UCSD-AML1 (cell line): ENCODE measurements around the gene TSGA10IP.

Source experiments
- DNase-seq: peaks from one replicate; lab custom pipeline; 2025; ENCODE audit not compliant: unreplicated experiment; lab: John Stamatoyannopoulos, UW

TSGA10IP gene

DNA sequence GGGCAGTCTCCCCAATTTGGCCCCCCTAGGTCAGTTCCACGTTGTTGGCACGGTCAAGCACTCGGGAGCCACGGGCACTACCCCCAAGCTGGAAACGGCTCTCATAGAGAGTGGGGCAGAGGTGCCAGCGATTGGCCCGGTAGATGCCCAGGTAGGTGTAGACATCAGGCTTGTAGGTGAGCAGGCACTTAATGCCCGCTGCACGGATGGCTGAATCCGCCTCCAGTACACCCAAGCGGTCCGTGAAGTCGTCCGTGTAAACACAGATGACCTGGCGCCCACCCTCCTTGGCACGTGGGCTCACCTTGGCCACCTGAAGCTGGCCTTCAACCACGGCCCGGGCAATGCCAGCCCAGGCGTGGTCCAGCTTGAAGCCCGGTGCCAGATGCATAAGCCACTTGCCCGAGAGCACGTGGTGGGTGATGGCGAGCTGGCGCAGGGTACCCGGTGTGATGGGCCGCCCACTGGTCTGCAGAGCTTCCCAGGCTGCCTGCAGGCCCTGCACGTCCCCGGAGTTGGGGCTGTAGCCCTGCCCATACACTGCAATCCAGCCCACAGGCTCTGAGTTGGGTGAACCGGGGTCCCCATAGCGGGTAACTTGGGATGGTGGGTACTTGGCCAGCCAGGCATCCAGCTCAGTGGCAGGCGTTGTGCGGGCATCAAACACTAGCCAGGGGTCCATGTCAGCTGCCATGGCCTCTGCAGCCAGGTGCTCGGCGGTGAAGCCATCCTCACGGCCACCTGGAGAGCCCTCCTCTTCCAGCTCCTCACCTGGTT is 27.7 kb upstream of the TSGA10IP start:
- no peak for DNase-seq

DNA sequence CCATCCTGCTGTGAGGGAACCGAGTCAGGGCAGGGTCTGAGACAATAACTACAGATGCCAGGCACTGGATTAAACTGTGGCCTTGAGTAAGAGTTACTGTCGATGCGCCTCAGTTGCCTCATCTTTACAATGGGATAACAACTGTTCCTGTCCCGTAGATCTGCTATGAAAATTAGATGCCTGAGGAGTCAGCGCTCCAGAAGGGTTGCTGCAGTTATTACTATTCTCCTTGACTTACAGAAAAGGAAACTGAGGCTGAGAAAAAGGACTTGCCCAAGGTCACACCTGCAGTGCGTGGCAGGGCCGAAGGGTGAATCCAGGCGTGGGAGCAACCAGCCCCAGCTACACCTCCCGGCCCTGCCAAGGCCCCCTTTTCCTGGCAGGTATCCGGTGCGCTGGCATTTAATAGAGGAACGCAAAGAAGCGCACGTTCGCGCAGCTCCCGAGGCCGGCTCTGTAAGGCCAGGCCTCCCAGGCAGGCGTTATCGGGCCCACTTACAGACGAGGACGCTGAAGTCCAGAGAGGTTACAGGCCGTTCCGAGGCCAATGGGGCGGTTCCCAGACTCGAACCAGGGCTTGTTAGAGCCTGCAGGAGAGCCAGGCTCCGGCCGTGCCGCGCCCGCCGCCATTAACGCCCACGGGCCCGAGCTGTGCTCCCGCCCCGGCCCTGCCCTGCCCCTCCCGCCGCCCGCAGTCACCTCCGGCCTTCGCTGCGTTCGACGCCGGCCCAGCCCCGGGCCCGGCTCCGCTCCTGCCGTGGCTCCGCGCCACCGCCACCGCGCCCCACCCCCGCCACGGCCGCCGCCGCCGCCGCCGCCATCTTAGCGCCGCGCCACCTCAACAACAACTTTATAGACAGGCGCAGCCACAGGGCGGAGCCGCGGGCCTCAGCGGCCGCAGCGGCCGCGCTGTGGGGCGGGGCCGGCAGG is 26.8 kb upstream of the TSGA10IP start, which contains the start of gene C11orf68:
C11orf68 (minus strand) TSS at position 852 of the 930 bp plus-strand sequence; CDS start at position 821, 31 bp downstream.
- no peak for DNase-seq

DNA sequence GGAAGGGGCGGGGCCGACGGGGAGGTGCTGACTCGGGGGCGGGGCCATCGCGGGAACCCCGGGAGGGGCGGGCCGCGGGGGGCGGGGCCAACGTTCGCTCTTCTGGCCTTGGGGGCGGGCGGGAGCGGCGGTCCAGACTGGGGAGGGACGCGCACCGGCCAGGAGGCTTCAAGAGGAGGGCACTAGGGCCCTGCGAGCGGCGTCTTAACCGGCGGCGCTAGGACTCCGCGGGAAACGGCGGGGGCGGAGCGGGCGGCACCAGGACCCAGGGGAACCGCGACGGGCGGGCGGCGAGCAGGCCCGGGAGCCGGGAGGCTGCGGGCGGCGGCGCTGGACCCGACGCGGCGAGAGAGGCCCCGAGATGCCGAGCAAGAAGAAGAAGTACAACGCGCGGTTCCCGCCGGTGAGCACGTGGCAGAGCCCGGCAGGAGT is 26.1 kb upstream of the TSGA10IP start, which contains the start of gene DRAP1:
DRAP1 (plus strand) TSS at position 286 of the 432 bp plus-strand sequence; CDS start at position 362, 76 bp downstream.
- DNase-seq, result peak; percentile 99

GRCh38 chr11:65919573-65920371 is 25.5 kb upstream of the TSGA10IP start:
- peak; percentile 67 for DNase-seq

- DNase-seq, result no peak
These were observed 24.9 kb upstream of the TSGA10IP start for GRCh38 chr11:65920372-65920802.

DNA sequence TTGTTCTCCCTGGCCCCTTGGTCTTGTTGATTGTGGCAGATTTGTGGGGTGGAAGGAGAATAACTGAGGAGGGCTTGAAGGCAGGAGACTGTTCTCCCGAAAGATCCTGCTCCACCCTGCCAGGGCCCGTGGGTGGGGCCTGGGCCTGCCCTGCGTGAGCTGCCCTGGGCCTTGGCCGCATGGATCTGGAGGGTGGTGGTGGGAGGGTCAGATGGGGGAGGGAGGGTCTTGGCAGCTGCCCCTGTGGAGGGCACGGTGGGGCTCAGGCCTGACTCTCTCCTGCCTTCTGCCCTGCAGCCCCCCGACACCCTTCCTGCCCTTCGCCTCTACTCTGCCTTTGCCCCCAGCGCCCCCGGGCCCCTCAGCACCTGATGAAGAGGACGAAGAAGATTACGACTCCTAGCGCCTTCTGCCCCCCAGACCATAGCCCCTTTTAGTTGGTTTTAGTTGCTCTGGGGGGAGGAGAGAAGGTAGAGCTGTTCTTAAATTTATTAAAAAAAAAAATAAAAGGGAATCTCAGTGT is 24.2 kb upstream of the TSGA10IP start:
- DNase-seq, result no peak

DNA sequence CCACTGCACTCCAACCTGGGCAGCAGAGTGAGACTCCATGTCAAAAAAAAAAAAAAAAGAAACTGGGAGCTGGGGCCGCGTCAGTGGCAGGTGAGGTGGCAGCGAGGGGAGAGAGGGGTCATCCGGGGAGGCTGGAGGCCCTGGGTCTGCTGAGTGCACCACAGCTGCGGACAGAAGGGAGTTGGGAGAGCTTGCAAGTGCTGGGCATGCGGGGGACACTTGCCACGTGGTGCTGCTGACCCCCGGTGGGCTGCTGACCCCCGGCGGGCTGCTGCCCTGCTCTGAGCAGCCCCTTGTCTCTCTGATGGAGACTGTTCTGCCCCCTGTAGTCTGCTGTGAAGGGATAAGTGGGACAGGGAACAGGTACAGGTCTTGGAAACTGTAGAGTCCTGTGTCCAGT is 23.4 kb upstream of the TSGA10IP start:
- no peak for DNase-seq

- DNase-seq, result no peak
These were observed 22.7 kb upstream of the TSGA10IP start for GRCh38 chr11:65922565-65922964.

DNA sequence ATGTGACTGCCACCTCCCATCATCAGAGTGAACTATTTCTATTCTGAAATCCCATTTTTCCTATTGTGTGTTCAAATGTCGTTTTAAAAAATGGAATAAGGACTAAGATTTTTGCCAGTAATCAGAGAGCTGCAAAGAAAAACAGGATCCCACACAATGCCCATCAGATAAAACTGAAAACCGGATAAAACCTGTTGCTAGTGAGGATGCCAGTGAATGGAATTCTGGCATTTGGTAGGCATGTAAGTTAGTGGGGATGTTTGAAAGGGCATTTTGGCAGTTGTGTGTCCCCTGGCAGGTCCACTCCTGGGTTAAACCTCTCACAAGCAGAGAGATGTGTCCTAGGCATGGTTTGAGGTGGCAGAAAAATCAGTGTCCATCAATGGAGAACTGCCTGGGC is 19.9 kb upstream of the TSGA10IP start:
- DNase-seq, result no peak

DNA sequence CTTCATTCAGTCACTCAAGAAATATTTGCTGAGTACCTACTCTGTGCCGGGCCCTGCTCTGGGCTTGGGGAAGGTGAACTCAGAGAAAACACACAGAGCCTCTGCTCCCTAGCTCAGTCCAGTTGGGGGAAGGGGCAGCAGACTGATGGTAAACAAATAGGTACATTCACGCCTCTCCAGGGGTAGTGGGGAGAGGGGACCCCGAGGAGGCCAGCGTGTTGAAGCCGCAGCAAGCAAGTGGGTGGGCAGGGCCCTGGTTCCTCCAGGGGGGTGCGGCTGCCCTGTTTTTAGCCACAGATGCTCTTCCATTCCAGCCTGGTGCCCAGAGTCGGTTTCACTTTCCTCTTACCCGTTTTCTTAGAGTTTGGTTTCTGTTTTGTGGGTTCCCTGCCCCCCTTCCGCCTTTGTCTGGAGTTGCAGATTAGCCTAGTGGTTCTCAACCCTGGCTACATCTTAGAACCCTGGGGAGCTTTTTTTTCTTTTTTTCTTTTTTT is 17.3 kb upstream of the TSGA10IP start:
- peak; percentile 68 for DNase-seq

DNA sequence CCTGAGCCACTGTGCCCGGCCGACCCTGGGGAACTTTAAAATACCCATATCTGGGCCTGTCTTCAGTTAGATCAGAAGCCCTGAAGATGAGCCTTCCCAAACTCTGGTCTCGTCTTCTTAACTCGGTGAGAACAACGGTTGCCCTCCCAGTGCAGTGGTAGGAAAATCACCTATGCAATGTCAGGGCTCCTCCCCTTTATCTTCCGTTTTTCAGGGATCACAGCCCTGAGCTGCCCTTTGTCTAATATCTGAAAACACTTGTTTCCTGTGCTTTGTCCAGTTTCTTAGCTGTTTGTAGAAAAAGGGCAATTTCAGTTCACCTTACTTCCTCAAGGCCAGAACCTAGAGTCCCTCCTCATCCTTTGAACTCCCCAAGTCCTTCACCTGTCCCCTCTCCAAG is 16.6 kb upstream of the TSGA10IP start:
- peak; percentile 22 for DNase-seq

- DNase-seq, result no peak
These were observed 13.3 kb upstream of the TSGA10IP start for GRCh38 chr11:65931773-65932557.

DNA sequence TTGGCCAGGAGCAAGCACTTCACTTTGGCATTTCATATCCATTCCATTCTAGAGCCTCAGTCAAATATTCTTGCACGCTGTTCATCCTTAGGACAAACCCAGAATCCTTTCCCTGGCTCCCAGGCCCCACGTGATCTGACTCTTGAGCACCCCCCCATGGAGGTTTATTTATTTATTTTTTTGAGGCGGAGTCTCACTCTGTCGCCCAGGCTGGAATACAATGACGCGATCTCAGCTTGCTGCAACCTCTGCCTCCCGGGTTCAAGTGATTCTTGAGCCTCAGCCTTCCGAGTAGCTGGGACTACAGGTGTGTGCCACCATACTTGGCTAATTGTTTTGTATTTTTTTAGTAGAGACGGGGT is 12.7 kb upstream of the TSGA10IP start:
- DNase-seq, result no peak

- no peak for DNase-seq
These were observed 11.3 kb upstream of the TSGA10IP start for GRCh38 chr11:65934014-65934413.

DNA sequence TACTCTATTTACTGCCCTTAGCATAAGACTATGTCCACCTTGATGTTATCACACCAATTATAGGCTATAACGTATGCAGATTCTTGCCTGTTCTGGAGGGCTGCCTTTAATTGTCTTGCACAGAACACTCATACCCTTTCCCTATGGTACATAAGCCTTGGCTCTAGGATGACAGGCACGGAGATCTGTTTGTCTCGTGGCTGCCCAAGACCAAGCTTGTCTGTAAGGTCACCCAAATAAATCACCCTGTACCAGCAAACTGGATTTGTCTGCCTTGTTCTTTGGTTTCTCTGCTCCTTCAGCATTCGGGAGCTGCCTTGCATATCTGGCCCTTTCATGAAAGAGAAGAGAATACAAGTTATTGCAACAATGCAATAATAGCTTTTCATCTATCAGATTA is 7.5 kb upstream of the TSGA10IP start:
- no peak for DNase-seq

DNA sequence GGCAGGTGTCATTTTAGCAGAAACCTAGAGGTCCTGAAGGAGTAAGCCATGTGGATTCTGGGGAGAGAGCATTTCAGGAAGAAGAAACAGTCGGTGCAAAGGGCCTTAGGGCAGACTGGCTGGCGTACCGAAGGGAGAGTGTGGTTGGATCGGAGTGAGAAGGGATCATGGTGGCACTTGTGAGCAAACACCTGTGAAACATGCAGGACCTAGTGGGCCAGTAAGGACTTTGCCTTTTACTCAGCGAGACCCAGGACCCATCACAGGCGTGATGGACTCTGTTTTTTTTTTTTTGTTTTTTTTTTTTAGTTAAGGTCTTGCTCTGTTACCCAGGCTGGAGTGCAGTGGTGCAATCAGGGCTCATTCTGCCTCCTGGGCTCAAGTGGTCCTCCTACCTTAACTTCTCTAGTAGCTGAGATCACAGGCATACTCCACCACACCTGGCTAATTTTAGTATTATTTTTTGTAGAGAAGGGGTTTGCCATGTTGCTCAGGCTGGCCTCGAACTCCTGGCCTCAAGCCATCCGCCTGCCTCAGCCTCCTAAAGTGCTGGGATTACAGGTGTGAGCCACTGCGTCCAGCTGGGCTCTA is 3.5 kb upstream of the TSGA10IP start:
- DNase-seq, result no peak

- no peak for DNase-seq
These were observed 2.7 kb upstream of the TSGA10IP start for GRCh38 chr11:65942531-65942930.

- no peak for DNase-seq
These were observed 1.1 kb upstream of the TSGA10IP start for GRCh38 chr11:65944191-65944590.

DNA sequence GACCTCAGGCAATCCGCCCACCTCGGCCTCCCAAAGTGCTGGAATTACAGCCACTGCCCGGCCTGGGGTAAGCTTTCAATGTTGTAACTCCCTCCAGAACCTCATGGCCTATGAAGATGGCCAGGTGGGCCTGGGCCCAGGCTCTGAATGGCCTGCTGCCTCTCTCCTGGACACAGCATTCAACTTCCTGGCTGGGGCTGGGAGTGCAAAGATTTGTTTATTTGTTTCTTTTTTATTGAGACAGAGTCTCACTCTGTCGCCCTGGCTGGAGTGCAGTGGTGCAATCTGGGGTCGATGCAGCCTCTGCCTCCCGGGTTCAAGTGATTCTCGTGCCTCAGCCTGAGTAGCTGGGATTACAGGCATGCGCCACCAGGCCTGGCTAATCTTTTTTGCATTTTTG is 513 bp upstream of the TSGA10IP start:
- no peak for DNase-seq
